HEK293T (cell line): ENCODE measurements around the gene OR2AE1.

Experiments used
- CTCF ChIA-PET: fragments of 350-600 bp; formaldehyde crosslinking; extraction: SDS; loops from one replicate; lab custom pipeline; 2021; ENCODE audit warnings: antibody characterized with exemption, inconsistent platforms; lab: Yijun Ruan, JAX
- POLR2A ChIA-PET: fragments of 350-600 bp; formaldehyde crosslinking; extraction: SDS; loops from one replicate; lab custom pipeline; 2020; ENCODE audit warnings: antibody characterized with exemption, inconsistent platforms; lab: Yijun Ruan, JAX
- DNase-seq: peaks from one replicate; pipeline ENCODE4 v3.0.0; 2012; ENCODE audit warnings: mixed read lengths; ENCODE audit errors: extremely low spot score
- ARNT ChIP-seq: fragments of 450-650 bp; IDR thresholded peaks from 2 replicates; pipeline ENCODE4 v1.6.1; 2017; ENCODE audit warnings: mild to moderate bottlenecking
- BHLHE40 ChIP-seq: fragments of 450-650 bp; IDR thresholded peaks from 2 replicates; pipeline ENCODE4 v1.6.1; 2016; ENCODE audit warnings: mild to moderate bottlenecking, moderate library complexity, borderline replicate concordance
- CTBP1 ChIP-seq: fragments of 450-650 bp; IDR thresholded peaks from 2 replicates; pipeline ENCODE4 v1.6.1; 2016; ENCODE audit warnings: borderline replicate concordance
- ELF4 ChIP-seq: fragments of 450-650 bp; IDR thresholded peaks from 2 replicates; pipeline ENCODE4 v1.6.1; 2017; ENCODE audit warnings: antibody characterized with exemption
- FOXA1 ChIP-seq: fragments of 450-650 bp; IDR thresholded peaks from 2 replicates; pipeline ENCODE4 v1.6.1; 2016; ENCODE audit warnings: mild to moderate bottlenecking
- FOXK2 ChIP-seq: fragments of 450-650 bp; IDR thresholded peaks from 2 replicates; pipeline ENCODE4 v1.6.1; 2016; ENCODE audit warnings: mild to moderate bottlenecking
- FOXM1 ChIP-seq: fragments of 450-650 bp; IDR thresholded peaks from 2 replicates; pipeline ENCODE4 v1.6.1; 2017; ENCODE audit warnings: mild to moderate bottlenecking, borderline replicate concordance
- HDGF ChIP-seq: fragments of 450-650 bp; IDR thresholded peaks from 2 replicates; pipeline ENCODE4 v1.6.1; 2017; ENCODE audit warnings: antibody characterized with exemption, borderline replicate concordance
- L3MBTL2 ChIP-seq: fragments of 450-650 bp; conservative IDR thresholded peaks from 2 replicates; pipeline ENCODE4 v1.6.1; 2016; ENCODE audit warnings: mild to moderate bottlenecking
- LEF1 ChIP-seq: fragments of 450-650 bp; IDR thresholded peaks from 2 replicates; pipeline ENCODE4 v1.6.1; 2017; ENCODE audit warnings: mild to moderate bottlenecking, borderline replicate concordance
- NFRKB ChIP-seq: fragments of 450-650 bp; IDR thresholded peaks from 2 replicates; pipeline ENCODE4 v1.6.1; 2016; ENCODE audit warnings: mild to moderate bottlenecking, moderate library complexity
- SP1 ChIP-seq: fragments of 450-650 bp; IDR thresholded peaks from 2 replicates; pipeline ENCODE4 v1.6.1; 2017
- SUZ12 ChIP-seq: fragments of 450-650 bp; IDR thresholded peaks from 2 replicates; pipeline ENCODE4 v1.6.1; 2016; ENCODE audit warnings: mild to moderate bottlenecking
- TARDBP ChIP-seq: fragments of 450-650 bp; IDR thresholded peaks from 2 replicates; pipeline ENCODE4 v1.6.1; 2016
- ZNF384 ChIP-seq: fragments of 450-650 bp; IDR thresholded peaks from 2 replicates; pipeline ENCODE4 v1.6.1; 2016
- TF ChIP-seq, protein P1 (sequence below): fragments of 450-650 bp; IDR thresholded peaks from 2 replicates; pipeline ENCODE4 v1.6.1; 2016

OR2AE1 gene

DNA sequence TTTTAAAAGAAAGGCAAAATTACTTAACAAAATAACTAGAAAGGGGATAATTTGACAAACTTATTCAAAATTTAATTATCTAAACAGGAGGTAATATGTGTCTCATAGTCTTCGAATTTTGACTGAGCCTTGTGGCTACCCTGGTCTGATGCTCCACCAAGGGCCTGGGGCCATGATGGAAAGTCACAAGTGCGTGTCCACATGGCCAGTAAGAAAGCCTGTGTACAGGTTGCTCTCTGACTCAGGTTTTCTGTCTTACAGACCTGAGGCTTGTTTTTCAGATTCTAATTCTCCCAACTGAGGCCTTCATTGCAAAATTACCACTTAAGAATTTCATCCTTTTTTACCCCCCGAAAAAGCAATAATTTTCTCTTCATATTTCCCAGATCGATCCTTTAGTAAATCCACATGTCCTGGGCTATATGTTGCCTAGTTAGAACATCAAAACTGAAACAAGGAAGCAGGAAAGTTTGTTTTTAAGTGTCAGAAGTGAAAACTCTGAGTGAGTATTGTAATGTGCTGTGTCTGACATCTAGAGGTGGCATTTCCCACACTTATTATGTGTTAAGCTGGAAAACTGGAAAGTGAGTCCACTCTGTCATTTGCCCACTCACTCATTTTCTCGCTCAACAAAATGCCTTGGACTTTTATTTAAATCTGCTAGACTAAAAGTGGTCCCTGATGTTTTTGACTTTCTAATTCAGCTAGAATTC lies 39.0 kb downstream of the OR2AE1 start:
- DNase-seq = no peak
- ChIA-PET CTCF (no interaction called here), POLR2A (no interaction called here)
- no peak for TF ChIP-seq FOXM1
- TF ChIP-seq LEF1 = no peak
- TF ChIP-seq FOXK2 = no peak
- no peak for TF ChIP-seq TARDBP
- TF ChIP-seq, protein P1, sequence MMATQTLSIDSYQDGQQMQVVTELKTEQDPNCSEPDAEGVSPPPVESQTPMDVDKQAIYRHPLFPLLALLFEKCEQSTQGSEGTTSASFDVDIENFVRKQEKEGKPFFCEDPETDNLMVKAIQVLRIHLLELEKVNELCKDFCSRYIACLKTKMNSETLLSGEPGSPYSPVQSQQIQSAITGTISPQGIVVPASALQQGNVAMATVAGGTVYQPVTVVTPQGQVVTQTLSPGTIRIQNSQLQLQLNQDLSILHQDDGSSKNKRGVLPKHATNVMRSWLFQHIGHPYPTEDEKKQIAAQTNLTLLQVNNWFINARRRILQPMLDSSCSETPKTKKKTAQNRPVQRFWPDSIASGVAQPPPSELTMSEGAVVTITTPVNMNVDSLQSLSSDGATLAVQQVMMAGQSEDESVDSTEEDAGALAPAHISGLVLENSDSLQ = no peak
- no peak for TF ChIP-seq L3MBTL2
- no peak for TF ChIP-seq SP1
- no peak for TF ChIP-seq FOXA1
- TF ChIP-seq ARNT = no peak
- TF ChIP-seq HDGF = no peak
- no peak for TF ChIP-seq ELF4
- TF ChIP-seq ZNF384 = no peak
- TF ChIP-seq CTBP1 = no peak
- TF ChIP-seq NFRKB = no peak

DNA sequence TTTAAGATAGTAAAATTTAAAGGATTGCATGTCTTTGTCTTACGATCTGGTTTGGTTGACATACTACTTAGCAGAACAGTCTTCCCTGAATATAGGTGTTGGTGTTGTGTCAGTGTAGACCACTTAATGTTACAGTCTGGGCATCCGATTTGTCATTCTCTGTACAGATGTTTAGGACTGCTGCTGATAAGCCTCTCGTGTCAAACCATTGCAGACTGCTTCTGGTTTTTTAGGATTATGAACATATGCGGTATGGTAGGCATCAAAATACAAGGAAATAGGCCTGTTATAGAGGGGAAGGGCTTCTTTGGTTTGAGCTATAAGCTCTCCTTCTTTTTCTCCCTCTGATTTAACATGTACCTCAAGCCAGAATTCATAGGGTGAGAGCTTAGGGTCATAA lies 41.6 kb downstream of the OR2AE1 start:
- POLR2A ChIA-PET = no interaction called here
- CTCF ChIA-PET = no interaction called here
- no peak for DNase-seq
- TF ChIP-seq FOXK2 (no peak), HDGF (no peak), FOXM1 (no peak), LEF1 (no peak), ARNT (no peak), L3MBTL2 (no peak), SP1 (no peak), TARDBP (no peak), NFRKB (no peak), ZNF384 (no peak)
- TF ChIP-seq, protein P1 = no peak

DNA sequence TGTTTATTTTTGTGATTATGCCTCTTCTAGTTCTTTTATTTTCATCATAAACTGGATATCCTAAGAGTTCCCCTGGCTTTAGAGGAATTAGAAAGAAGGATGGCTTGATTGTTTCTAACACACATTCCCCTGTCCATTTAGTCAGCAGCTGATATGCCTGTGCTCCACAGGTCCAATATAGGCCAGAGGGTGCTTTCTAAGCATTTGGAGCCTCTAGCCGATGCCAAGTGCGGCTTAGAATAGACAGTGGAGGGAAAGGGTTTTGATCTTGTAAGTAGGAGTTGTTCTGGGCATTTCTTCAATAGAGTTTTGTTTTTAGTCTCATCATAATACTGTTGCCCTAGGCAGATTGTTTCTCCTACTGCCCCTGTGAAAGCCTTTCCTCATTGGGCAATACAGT lies 42.5 kb downstream of the OR2AE1 start:
- ChIA-PET POLR2A (no interaction called here), CTCF (interaction anchor here (0.6 kb wide), 1 partner anchor 14 kb away, joined by 4 read pairs; no protein-coding TSS in a partner anchor)

DNA sequence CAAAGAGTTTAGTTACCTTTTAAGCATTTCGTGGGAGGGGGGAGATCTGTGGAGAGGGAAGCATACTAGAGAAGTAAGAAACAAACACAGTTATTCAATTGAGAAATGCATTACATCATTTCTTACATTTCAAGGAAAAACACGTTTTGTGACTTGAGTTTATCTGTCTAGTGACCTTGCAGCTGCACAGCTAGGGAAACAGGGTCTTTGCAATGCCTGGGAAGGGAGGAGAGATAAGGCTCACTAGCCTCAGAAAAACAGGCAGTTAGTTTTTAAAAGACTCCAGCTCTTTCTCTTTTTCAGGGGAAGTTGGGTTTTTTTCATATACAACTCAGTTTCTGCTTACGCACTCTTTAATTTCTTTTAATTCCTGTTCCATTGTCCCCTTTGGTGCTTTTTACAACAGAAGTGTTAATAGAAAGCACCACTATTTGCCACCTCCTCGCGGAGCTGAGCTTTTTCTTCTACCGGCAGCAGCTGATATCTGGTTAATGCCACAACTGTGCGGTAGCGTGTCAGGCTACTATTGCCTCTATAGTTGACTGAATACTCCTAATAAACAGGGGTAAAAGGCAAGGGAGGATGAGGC lies 43.5 kb downstream of the OR2AE1 start:
- ChIA-PET POLR2A (no interaction called here), CTCF (no interaction called here)
- DNase-seq = no peak
- TF ChIP-seq FOXM1 (no peak), SP1 (no peak), BHLHE40 (no peak), NFRKB (no peak), HDGF (no peak), LEF1 (no peak), ELF4 (no peak), ZNF384 (no peak), CTBP1 (no peak), TARDBP (no peak), ARNT (no peak)
- TF ChIP-seq, protein P1 = no peak

More for the DNA sequence above, 42.5 kb downstream of the OR2AE1 start:
- no peak for DNase-seq
- TF ChIP-seq, protein P1 = no peak
- no peak for TF ChIP-seq SP1
- no peak for TF ChIP-seq ARNT

DNA sequence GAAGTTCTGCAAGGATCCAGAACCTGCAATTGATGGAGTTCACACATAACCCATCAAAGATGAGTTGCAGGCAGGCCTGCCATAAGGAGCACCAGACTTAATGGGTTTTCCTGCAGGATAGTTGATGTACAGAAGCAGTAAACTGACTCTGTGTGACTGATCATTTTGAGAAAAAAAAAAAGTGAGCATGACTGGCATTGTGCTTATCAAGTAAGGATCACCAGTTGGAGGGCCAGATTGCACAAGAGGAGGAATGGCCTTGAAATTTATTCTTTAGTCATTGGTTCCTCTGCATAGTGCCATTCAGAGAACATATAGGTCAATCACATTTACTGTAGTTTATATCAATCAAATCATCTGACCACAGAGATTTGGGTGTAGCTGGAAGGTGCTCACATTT lies 45.2 kb downstream of the OR2AE1 start:
- ChIA-PET POLR2A (no interaction called here), CTCF (no interaction called here)
- no peak for DNase-seq
- TF ChIP-seq SP1 (no peak), L3MBTL2 (no peak), FOXA1 (no peak), ZNF384 (no peak), CTBP1 (no peak), SUZ12 (no peak)

DNA sequence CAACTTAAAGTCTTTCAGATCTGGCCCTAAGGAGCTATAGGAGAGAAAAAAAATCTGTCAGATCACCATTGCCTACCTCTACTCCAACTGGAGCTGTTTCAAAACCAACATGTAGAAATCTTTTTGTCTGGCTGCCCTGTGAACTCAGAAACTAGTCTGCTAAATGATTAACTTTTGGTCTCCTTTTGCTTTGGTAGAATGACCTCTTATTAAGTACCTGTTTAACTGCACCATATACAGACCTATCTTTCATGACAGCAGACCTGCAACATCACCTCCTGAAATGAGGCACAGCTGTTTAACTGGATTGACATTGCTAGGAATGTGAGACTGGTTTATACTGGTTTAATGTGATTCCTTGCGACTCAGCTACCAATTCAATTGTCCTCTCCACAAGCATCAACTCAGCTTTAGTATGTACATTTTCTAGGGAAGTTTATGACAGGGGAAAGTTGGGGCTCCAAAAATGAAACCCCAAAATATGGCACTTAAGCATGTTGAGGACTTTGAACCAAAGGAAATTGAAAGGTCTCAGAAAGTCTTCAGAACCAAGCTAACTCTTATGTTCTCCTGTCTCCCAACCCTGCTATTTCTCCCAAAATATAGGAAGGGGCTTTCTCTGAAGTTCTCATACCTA lies 47.2 kb downstream of the OR2AE1 start:
- TF ChIP-seq FOXA1 (no peak), CTBP1 (no peak), L3MBTL2 (no peak), TARDBP (no peak), ARNT (no peak), FOXM1 (no peak), SUZ12 (no peak), HDGF (no peak), ZNF384 (no peak), LEF1 (no peak), SP1 (no peak), ELF4 (no peak), NFRKB (no peak)
- TF ChIP-seq, protein P1 = no peak
- POLR2A ChIA-PET = no interaction called here
- CTCF ChIA-PET = no interaction called here
- DNase-seq = no peak
